ENCODE results near the gene LARP4B.

LARP4B gene

GRCh38 chr10:931326-932318 is at the start of gene LARP4B:
LARP4B (minus strand) TSS chr10:931705; CDS start chr10:885721, 45,984 bp downstream.
- DNase-seq (ENCODE audit: low read depth) = peak; percentile 98

- no peak for DNase-seq (ENCODE audit: low read depth)
These were observed 49.1 kb upstream of the LARP4B start for GRCh38 chr10:980468-981093.

GRCh38 chr10:978826-979421 is 47.4 kb upstream of the LARP4B start:
- DNase-seq (ENCODE audit: low read depth) = no peak

GRCh38 chr10:976316-976715 is 44.8 kb upstream of the LARP4B start:
- DNase-seq (ENCODE audit: low read depth) = no peak

- DNase-seq (ENCODE audit: low read depth) = no peak
These were observed 43.2 kb upstream of the LARP4B start for GRCh38 chr10:974785-975074.

- no peak for DNase-seq (ENCODE audit: low read depth)
These were observed 42.7 kb upstream of the LARP4B start for GRCh38 chr10:974038-974784.

- DNase-seq (ENCODE audit: low read depth) = no peak
These were observed 41.3 kb upstream of the LARP4B start for GRCh38 chr10:972763-973162.

GRCh38 chr10:971613-972012 is 40.1 kb upstream of the LARP4B start:
- DNase-seq (ENCODE audit: low read depth) = no peak

GRCh38 chr10:971150-971542 is 39.6 kb upstream of the LARP4B start:
- DNase-seq (ENCODE audit: low read depth) = no peak

- DNase-seq (ENCODE audit: low read depth) = no peak
These were observed 39.0 kb upstream of the LARP4B start for GRCh38 chr10:970311-971149.

- DNase-seq (ENCODE audit: low read depth) = no peak
These were observed 38.1 kb upstream of the LARP4B start for GRCh38 chr10:969473-970150.

- DNase-seq (ENCODE audit: low read depth) = no peak
These were observed 37.2 kb upstream of the LARP4B start for GRCh38 chr10:968546-969199.

GRCh38 chr10:966466-967235 is 35.1 kb upstream of the LARP4B start:
- DNase-seq (ENCODE audit: low read depth) = no peak

GRCh38 chr10:964988-965417 is 33.5 kb upstream of the LARP4B start:
- DNase-seq (ENCODE audit: low read depth) = no peak

- no peak for DNase-seq (ENCODE audit: low read depth)
These were observed 32.9 kb upstream of the LARP4B start for GRCh38 chr10:964321-964987.

GRCh38 chr10:963655-964054 is 32.1 kb upstream of the LARP4B start:
- no peak for DNase-seq (ENCODE audit: low read depth)

GRCh38 chr10:963186-963585 is 31.7 kb upstream of the LARP4B start:
- DNase-seq (ENCODE audit: low read depth) = no peak

GRCh38 chr10:962342-962741 is 30.8 kb upstream of the LARP4B start:
- no peak for DNase-seq (ENCODE audit: low read depth)

- DNase-seq (ENCODE audit: low read depth) = no peak
These were observed 27.4 kb upstream of the LARP4B start for GRCh38 chr10:958856-959255.
